Thymus (tissue), 11 donors: ENCODE measurements around the gene DIPK1B. TPM values are rescaled to one million over a fixed set of nuclear protein-coding genes. Genes with fewer than 3 reads are reported as not detected.

Experiments used
- DNase-seq, 9 donors: peaks; one replicate each; pipeline ENCODE4 v3.0.0-alpha.2; 2013; ENCODE audit warnings: low spot score in 9 of 9, low read depth in 6 of 9, missing footprints in 1 of 9
- H3K27ac ChIP-seq, 2 donors: one replicate each; pipeline ENCODE4 v1.5.1; 2013; ENCODE audit warnings: control low read depth in 1 of 2, low read depth in 1 of 2, low read length in 1 of 2, mild to moderate bottlenecking in 1 of 2, moderate library complexity in 1 of 2
- H3K27me3 ChIP-seq, 2 donors: one replicate each; pipeline ENCODE4 v1.5.1; 2013; ENCODE audit warnings: low read length in 1 of 2; ENCODE audit not compliant: control insufficient read depth in 2 of 2, insufficient read depth in 1 of 2
- H3K36me3 ChIP-seq, 2 donors: one replicate each; pipeline ENCODE4 v1.5.1; 2013; ENCODE audit warnings: low read length in 1 of 2, mild to moderate bottlenecking in 1 of 2, moderate library complexity in 1 of 2; ENCODE audit not compliant: control insufficient read depth in 2 of 2, insufficient read depth in 2 of 2
- H3K4me1 ChIP-seq, 2 donors: one replicate each; pipeline ENCODE4 v1.5.1; 2013; ENCODE audit warnings: low read length in 2 of 2; ENCODE audit not compliant: control insufficient read depth in 2 of 2, insufficient read depth in 2 of 2
- H3K4me3 ChIP-seq, 2 donors: one replicate each; pipeline ENCODE4 v1.5.1; 2013; ENCODE audit warnings: low read length in 2 of 2, control low read depth in 1 of 2, mild to moderate bottlenecking in 1 of 2
- H3K9me3 ChIP-seq, 2 donors: one replicate each; pipeline ENCODE4 v1.5.1; 2013; ENCODE audit warnings: low read length in 1 of 2, mild to moderate bottlenecking in 1 of 2; ENCODE audit not compliant: control insufficient read depth in 2 of 2, insufficient read depth in 1 of 2
- WGBS: extraction: QIAGEN DNeasy Blood & Tissue Kit; methylation state at CpG from one replicate; pipeline ENCODE4 v1.1.7; 2013; 5-methylcytosine and 5-hydroxymethylcytosine counted together
- polyA plus RNA-seq: library from polyadenylated mRNA; stranded (reverse); fragments of 200-250 nt; gene quantifications from one replicate; pipeline ENCODE4 v1.2.3, GENCODE V29; 2013
- total RNA-seq: library from RNA; stranded (reverse); fragments of 120-200 nt; gene quantifications from one replicate; pipeline ENCODE4 v1.2.4, GENCODE V29; 2013
- donor health status: healthy.

DIPK1B gene
- total and polyA plus RNA-seq, 2 donors: 6.8 to 10.1 TPM

DNA sequence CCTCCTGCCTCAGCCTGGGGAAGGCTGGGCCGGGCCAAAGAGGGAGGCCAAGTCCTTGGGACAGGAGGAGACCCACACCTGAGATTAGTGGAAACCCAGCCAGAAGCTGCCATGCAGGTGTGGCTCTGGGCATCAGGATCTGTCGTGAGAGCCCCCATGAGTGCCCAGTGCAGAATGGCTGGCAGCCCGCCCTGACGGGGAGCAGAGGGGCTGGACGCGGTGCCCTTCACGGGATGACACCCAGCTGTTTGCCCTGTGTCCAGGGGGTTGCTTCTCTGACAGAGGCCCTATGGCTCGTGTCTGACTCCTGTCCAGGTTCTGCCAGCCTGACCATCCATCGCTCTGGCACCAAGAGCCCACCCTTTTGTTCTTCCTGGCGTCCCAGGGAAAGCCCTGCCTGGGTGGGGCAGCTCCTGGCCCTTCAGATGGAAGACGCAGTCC is 8.5 kb downstream of the DIPK1B start:
- Histone ChIP-seq H3K27me3 (no peaks in the 10 kb centered on the region), H3K4me3 (no peak overlapping the region), H3K4me1 (peaks cover 0 to 5% of the 10 kb centered on the region in 2 donors), H3K27ac (no peak overlapping the region), H3K36me3 (peaks cover 49 to 50% of the 10 kb centered on the region in 2 donors), H3K9me3 (no peaks in the 10 kb centered on the region)
- WGBS: 95% methylated on average over 11 of the region's 11 CpGs
- DNase-seq: no peak

DNA sequence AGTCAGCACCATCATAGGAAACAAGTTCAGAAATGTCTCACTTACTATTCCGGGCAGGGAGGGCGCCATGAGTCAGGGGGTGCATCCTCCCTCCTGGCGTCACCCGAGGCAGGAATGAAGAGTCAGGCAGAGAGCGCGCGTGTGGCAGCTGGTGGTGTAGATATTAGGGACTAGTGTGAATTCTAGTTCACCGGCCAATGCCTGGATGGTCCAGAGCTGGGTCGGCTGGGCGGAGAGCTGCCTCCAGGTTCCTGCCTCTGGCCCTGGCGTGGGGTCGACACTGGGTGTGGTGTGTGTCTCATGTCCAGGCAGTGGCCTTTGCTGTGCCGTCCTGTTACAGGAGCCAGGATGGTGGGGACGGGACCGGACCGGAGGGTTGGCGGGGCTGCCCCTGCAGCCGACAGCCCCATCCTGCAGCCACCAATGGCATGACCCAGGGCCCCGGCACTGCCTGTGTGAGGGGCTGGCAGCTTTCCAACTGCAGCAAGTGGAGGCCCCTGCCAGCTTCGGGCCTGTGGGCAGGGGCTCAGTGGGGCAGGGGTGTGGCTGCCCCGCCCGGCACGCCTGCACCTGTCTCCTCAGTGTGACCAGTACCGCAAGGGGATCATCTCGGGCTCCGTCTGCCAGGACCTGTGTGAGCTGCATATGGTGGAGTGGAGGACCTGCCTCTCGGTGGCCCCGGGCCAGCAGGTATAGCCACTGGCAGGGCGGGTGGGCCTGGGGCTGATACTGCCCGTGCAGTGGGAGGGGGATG is 9.1 kb downstream of the DIPK1B start:
- peaks cover 55 to 56% of the 10 kb centered on the region in 2 donors for H3K36me3 ChIP-seq
- H3K27me3 ChIP-seq: no peaks in the 10 kb centered on the region

DNA sequence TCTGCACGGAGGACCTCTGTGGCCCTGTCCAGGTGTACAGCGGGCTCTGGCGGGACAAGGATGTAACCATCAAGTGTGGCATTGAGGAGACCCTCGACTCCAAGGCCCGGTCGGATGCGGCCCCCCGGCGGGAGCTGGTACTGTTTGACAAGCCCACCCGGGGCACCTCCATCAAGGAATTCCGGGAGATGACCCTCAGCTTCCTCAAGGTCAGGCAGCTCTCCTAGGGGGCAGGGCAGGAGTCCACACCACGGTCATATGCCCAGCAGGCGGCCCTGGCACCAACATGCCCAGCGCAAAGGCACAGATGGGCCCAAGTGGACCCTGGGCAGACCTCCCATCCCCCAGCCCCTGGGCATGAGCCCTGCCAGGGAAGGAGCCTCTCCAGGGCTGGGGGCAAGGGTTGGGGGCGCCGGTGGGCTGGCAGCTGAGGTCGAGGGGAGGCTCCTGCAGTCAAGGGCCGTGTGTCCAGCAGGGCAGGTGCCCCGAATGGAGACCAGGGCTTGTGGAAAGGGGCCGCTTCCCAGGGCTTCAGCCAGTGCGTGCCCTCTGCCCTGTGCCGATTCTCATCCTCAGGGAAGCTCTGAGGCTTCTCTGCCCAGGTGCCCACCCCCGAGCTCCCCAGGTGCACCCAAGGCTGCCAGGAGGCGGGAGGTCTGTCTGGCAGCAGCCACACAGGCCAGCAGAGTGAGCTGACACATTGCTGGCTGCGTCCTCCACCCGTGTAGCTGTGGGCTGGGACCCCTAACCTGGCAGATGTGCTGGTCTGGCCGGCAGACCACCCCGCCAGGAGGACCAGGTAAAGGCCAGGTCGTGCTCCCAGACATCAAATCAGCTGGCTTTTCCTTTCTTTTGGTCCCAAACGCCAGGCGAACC is 10.0 kb downstream of the DIPK1B start:
- peaks cover 9 to 20% of the 10 kb centered on the region in 2 donors for H3K4me1 ChIP-seq
- H3K9me3 ChIP-seq: no peaks in the 10 kb centered on the region
- DNase-seq: no peak
- no peaks in the 10 kb centered on the region for H3K27me3 ChIP-seq
- no peak overlapping the region for H3K4me3 ChIP-seq
- peaks cover 57% of the 10 kb centered on the region in 2 donors for H3K36me3 ChIP-seq
- H3K27ac ChIP-seq: no peak overlapping the region
- WGBS: 95% methylated on average over 31 of the region's 31 CpGs

More for the DNA sequence above, 9.1 kb downstream of the DIPK1B start:
- peaks cover 3 to 11% of the 10 kb centered on the region in 2 donors for H3K4me1 ChIP-seq
- WGBS: 93% methylated on average over 30 of the region's 30 CpGs
- H3K9me3 ChIP-seq: no peaks in the 10 kb centered on the region
- H3K27ac ChIP-seq: no peak overlapping the region
- no peak for DNase-seq
- no peak overlapping the region for H3K4me3 ChIP-seq

DNA sequence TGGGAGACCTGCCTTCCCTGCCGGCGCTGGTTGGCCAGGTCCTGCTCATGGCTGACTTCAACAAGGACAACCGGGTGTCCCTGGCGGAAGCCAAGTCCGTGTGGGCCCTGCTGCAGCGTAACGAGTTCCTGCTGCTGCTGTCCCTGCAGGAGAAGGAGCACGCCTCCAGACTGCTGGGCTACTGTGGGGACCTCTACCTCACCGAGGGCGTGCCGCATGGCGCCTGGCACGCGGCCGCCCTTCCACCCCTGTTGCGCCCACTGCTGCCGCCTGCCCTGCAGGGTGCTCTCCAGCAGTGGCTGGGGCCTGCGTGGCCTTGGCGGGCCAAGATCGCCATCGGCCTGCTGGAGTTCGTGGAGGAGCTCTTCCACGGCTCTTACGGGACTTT is 10.6 kb downstream of the DIPK1B start:
- WGBS: 97% methylated on average over 24 of the region's 24 CpGs
- Histone ChIP-seq H3K4me3 (no peak overlapping the region), H3K27ac (no peak overlapping the region), H3K36me3 (peaks cover 57% of the 10 kb centered on the region in 2 donors), H3K9me3 (no peaks in the 10 kb centered on the region), H3K4me1 (peaks cover 9 to 23% of the 10 kb centered on the region in 2 donors), H3K27me3 (peaks cover 0 to 2% of the 10 kb centered on the region in 2 donors)
- DNase-seq: no peak

DNA sequence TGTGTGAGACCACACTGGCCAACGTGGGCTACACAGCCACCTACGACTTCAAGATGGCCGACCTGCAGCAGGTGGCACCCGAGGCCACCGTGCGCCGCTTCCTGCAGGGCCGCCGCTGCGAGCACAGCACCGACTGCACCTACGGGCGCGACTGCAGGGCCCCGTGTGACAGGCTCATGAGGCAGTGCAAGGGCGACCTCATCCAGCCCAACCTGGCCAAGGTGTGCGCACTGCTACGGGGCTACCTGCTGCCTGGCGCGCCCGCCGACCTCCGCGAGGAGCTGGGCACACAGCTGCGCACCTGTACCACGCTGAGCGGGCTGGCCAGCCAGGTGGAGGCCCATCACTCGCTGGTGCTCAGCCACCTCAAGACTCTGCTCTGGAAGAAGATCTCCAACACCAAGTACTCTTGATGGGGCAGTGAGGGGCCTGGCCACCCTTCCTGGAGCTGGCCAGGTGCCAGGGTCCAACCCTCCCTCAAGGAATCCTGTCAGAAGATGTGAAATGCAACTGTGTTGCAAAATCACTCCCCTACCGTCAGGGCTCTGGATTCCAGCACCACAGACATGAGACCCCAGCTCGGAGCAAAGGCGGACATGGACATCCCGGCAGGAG is 11.1 kb downstream of the DIPK1B start:
- peaks cover 0 to 4% of the 10 kb centered on the region in 2 donors for H3K27me3 ChIP-seq
- no peak overlapping the region for H3K4me3 ChIP-seq
- WGBS: 97% methylated on average over 32 of the region's 32 CpGs
- no peaks in the 10 kb centered on the region for H3K9me3 ChIP-seq
- no peak for DNase-seq
- peaks cover 9 to 25% of the 10 kb centered on the region in 2 donors for H3K4me1 ChIP-seq
- no peak overlapping the region for H3K27ac ChIP-seq
- peaks cover 57% of the 10 kb centered on the region in 2 donors for H3K36me3 ChIP-seq

DNA sequence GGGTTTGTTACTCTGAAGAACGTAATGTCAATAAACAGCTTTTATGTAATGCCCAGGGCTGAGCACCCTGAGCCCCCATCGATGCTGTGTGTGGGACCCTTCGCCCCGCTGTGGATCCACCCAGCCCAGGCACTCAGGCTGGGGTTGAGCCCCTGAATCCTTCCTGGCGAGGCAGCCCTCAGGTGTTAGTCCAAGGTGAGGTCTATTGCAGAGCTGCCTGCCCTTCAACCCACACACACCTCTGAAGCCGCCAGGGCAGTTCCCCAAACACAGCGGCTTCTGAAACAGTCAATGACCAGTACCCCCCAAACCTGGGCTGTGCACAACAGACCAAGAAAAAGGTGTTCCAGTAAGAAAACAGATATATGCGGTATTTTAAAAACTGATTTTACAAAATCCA is 11.6 kb downstream of the DIPK1B start:
- Histone ChIP-seq H3K4me1 (peaks cover 9 to 29% of the 10 kb centered on the region in 2 donors), H3K9me3 (peaks cover 0 to 1% of the 10 kb centered on the region in 2 donors), H3K4me3 (no peak overlapping the region), H3K27me3 (peaks cover 2 to 9% of the 10 kb centered on the region in 2 donors), H3K27ac (no peak overlapping the region), H3K36me3 (peaks cover 57% of the 10 kb centered on the region in 2 donors)
- WGBS: 98% methylated on average over 8 of the region's 8 CpGs
- no peak for DNase-seq

DNA sequence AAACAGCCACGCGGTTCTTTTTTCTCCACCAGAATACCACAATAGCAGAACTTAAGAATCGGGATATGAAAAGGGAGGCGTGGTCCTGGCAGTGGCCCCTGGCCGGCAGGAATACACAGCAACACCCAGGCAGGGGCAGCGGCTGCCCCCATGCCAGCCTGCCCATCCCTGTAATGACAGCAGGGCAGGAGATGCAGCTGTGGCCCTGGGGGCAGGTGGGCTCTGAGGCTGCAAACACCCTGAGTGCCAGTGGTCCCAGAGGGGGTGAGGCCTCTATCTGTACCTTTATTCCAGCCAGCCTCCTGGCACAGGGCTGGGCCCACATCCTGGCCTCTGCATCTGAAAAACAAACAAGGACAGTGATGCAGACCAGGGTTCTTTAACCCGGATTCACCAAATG is 12.4 kb downstream of the DIPK1B start:
- peaks cover 57% of the 10 kb centered on the region in 2 donors for H3K36me3 ChIP-seq
- H3K4me1 ChIP-seq: peaks cover 9 to 35% of the 10 kb centered on the region in 2 donors
- no peak overlapping the region for H3K27ac ChIP-seq
- WGBS: 94% methylated on average over 7 of the region's 7 CpGs
- peaks cover 0 to 5% of the 10 kb centered on the region in 2 donors for H3K9me3 ChIP-seq
- H3K27me3 ChIP-seq: peaks cover 3 to 16% of the 10 kb centered on the region in 2 donors
- no peak overlapping the region for H3K4me3 ChIP-seq
- no peak for DNase-seq

DNA sequence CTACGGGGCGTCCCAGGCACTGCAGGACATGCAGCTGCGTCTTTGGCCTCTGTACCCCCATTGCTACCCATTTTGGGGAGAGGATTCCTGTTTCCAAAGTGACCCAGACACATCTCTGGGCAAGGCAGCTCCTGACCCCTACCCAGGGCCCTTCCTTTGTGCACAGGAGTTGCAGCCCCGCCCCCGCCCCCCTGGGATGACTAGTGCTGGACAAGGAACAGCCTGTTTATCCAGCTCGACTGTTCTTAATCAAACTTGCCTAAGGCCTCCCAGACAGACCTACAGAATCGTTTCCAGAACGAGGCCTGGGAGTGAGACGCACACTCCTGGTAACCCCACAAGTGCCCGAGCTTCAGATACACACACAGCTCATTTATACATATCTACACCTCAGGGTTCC is 13.2 kb downstream of the DIPK1B start:
- H3K36me3 ChIP-seq: peaks cover 55 to 57% of the 10 kb centered on the region in 2 donors

More for the DNA sequence above, 13.2 kb downstream of the DIPK1B start:
- Histone ChIP-seq H3K9me3 (peaks cover 0 to 5% of the 10 kb centered on the region in 2 donors), H3K4me1 (peaks cover 9 to 35% of the 10 kb centered on the region in 2 donors), H3K27ac (no peak overlapping the region), H3K27me3 (peaks cover 3 to 16% of the 10 kb centered on the region in 2 donors), H3K4me3 (no peak overlapping the region)
- DNase-seq: no peak
- WGBS: 93% methylated on average over 10 of the region's 10 CpGs
